Measurements from ENCODE around the gene CTAGE4.
"Not testable (repeated sequence)": the region's sequence is repeated elsewhere in the genome, so short reads cannot be mapped to it uniquely, and the experiment has no call there.

DNA sequence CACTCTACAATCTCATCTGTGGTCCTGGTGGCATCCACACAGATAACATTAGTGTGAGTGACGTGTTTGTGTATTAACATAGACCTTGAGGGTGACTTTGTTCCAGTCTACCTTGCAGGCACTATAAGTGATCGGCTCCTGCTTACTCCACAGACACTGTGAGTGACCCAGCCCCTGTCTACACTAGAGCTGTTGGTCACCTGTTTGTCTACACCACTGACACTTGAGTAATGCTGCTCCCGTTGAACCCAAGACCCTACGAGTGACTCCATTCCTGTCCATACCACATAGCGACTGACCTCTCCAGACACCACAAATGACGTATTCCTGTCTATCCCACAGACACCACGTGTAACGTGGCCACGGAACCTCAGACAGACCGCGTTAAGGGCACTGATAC lies 10.5 kb downstream of the CTAGE4 start:
- not testable (repeated sequence) for TF ChIP-seq CTCF (IDR thresholded peaks at IDR 0.05; ENCODE audit: insufficient read depth, low read depth, low read length); EZH2 (IDR thresholded peaks at IDR 0.05; ENCODE audit: insufficient read depth, low read length)

Measured in astrocyte (in vitro differentiated cells and primary cell).